ENCODE data around the gene PRTN3.

DNA sequence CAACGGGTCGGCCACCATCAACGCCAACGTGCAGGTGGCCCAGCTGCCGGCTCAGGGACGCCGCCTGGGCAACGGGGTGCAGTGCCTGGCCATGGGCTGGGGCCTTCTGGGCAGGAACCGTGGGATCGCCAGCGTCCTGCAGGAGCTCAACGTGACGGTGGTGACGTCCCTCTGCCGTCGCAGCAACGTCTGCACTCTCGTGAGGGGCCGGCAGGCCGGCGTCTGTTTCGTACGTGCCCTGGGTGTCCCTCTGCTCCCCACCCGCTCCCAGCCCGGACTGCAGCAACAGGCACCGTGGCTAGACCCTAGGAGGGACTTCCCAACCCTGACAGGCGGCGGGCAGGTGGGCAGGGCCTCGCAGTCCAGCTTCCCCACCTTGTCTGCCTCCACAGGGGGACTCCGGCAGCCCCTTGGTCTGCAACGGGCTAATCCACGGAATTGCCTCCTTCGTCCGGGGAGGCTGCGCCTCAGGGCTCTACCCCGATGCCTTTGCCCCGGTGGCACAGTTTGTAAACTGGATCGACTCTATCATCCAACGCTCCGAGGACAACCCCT lies 14.8 kb downstream of the PRTN3 start:
- TF ChIP-seq, protein P1, sequence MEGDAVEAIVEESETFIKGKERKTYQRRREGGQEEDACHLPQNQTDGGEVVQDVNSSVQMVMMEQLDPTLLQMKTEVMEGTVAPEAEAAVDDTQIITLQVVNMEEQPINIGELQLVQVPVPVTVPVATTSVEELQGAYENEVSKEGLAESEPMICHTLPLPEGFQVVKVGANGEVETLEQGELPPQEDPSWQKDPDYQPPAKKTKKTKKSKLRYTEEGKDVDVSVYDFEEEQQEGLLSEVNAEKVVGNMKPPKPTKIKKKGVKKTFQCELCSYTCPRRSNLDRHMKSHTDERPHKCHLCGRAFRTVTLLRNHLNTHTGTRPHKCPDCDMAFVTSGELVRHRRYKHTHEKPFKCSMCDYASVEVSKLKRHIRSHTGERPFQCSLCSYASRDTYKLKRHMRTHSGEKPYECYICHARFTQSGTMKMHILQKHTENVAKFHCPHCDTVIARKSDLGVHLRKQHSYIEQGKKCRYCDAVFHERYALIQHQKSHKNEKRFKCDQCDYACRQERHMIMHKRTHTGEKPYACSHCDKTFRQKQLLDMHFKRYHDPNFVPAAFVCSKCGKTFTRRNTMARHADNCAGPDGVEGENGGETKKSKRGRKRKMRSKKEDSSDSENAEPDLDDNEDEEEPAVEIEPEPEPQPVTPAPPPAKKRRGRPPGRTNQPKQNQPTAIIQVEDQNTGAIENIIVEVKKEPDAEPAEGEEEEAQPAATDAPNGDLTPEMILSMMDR (IDR thresholded peaks at IDR 0.05): no peak
- TF ChIP-seq POLR2A (IDR thresholded peaks at IDR 0.05): no peak
